ENCODE data around the gene ATAD3C.
"Not testable (repeated sequence)": the region's sequence is repeated elsewhere in the genome, so short reads cannot be mapped to it uniquely, and the experiment has no call there.

The ATAD3C gene

GRCh38 chr1:1440262-1441001 lies 9.1 kb upstream of the ATAD3C start:
- no peak overlapping the region for H3K9ac ChIP-seq (ENCODE audit: low read depth, low read length)

GRCh38 chr1:1441002-1441888 lies 8.2 kb upstream of the ATAD3C start:
- Histone ChIP-seq H3K9ac (ENCODE audit: low read depth, low read length) (no peak overlapping the region), H3K27ac (ENCODE audit: low read length) (no peak overlapping the region), H3K36me3 (ENCODE audit: insufficient read depth, low read depth, low read length) (no peaks in the 10 kb centered on the region), H3K9me3 (ENCODE audit: insufficient read depth, low read depth, low read length) (no peaks in the 10 kb centered on the region), H3K4me3 (ENCODE audit: low read length) (no peak overlapping the region), H3K4me1 (ENCODE audit: insufficient read depth, low read length) (peaks cover 3% of the 10 kb centered on the region; the same call in 1 of the 2 replicates), H3K27me3 (ENCODE audit: insufficient read depth, low read length) (peaks cover 7% of the 10 kb centered on the region)

More at GRCh38 chr1:1440262-1441001, 9.1 kb upstream of the ATAD3C start:
- no peaks in the 10 kb centered on the region for H3K36me3 ChIP-seq (ENCODE audit: insufficient read depth, low read depth, low read length)
- no peaks in the 10 kb centered on the region for H3K9me3 ChIP-seq (ENCODE audit: insufficient read depth, low read depth, low read length)
- no peak overlapping the region for H3K27ac ChIP-seq (ENCODE audit: low read length)
- H3K4me3 ChIP-seq (ENCODE audit: low read length) = no peak overlapping the region
- peaks cover 4% of the 10 kb centered on the region; the same call in 1 of the 2 replicates for H3K4me1 ChIP-seq (ENCODE audit: insufficient read depth, low read length)
- H3K27me3 ChIP-seq (ENCODE audit: insufficient read depth, low read length) = peaks cover 11% of the 10 kb centered on the region

- Histone ChIP-seq H3K27ac (ENCODE audit: low read length) (no peak overlapping the region), H3K27me3 (ENCODE audit: insufficient read depth, low read length) (no peaks in the 10 kb centered on the region), H3K4me3 (ENCODE audit: low read length) (no peak overlapping the region), H3K9ac (ENCODE audit: low read depth, low read length) (no peak overlapping the region), H3K4me1 (ENCODE audit: insufficient read depth, low read length) (no peaks in the 10 kb centered on the region), H3K9me3 (ENCODE audit: insufficient read depth, low read depth, low read length) (no peaks in the 10 kb centered on the region), H3K36me3 (ENCODE audit: insufficient read depth, low read depth, low read length) (no peaks in the 10 kb centered on the region)
Measured at GRCh38 chr1:1442069-1442770, 7.3 kb upstream of the ATAD3C start.

- H3K4me1 ChIP-seq (ENCODE audit: insufficient read depth, low read length); H3K9ac ChIP-seq (ENCODE audit: low read depth, low read length); H3K4me3 ChIP-seq (ENCODE audit: low read length); H3K27ac ChIP-seq (ENCODE audit: low read length); H3K36me3 ChIP-seq (ENCODE audit: insufficient read depth, low read depth, low read length); H3K27me3 ChIP-seq (ENCODE audit: insufficient read depth, low read length); H3K9me3 ChIP-seq (ENCODE audit: insufficient read depth, low read depth, low read length): not testable (repeated sequence)
Measured at GRCh38 chr1:1446631-1447030, 2.9 kb upstream of the ATAD3C start.

- H3K4me1 ChIP-seq (ENCODE audit: insufficient read depth, low read length); H3K27me3 ChIP-seq (ENCODE audit: insufficient read depth, low read length); H3K9me3 ChIP-seq (ENCODE audit: insufficient read depth, low read depth, low read length): not testable (repeated sequence)
Measured at GRCh38 chr1:1450616-1451015, 1.1 kb downstream of the ATAD3C start.

GRCh38 chr1:1451696-1452364 lies 2.3 kb downstream of the ATAD3C start:
- Histone ChIP-seq H3K36me3 (ENCODE audit: insufficient read depth, low read depth, low read length) (no peaks in the 10 kb centered on the region), H3K4me3 (ENCODE audit: low read length) (no peak overlapping the region), H3K4me1 (ENCODE audit: insufficient read depth, low read length) (no peaks in the 10 kb centered on the region), H3K9me3 (ENCODE audit: insufficient read depth, low read depth, low read length) (no peaks in the 10 kb centered on the region), H3K27ac (ENCODE audit: low read length) (no peak overlapping the region), H3K27me3 (ENCODE audit: insufficient read depth, low read length) (no peaks in the 10 kb centered on the region), H3K9ac (ENCODE audit: low read depth, low read length) (no peak overlapping the region)

More at GRCh38 chr1:1450616-1451015, 1.1 kb downstream of the ATAD3C start:
- not testable (repeated sequence) for H3K4me3 ChIP-seq (ENCODE audit: low read length); H3K9ac ChIP-seq (ENCODE audit: low read depth, low read length); H3K36me3 ChIP-seq (ENCODE audit: insufficient read depth, low read depth, low read length); H3K27ac ChIP-seq (ENCODE audit: low read length)

- not testable (repeated sequence) for H3K27me3 ChIP-seq (ENCODE audit: insufficient read depth, low read length); H3K4me3 ChIP-seq (ENCODE audit: low read length); H3K9me3 ChIP-seq (ENCODE audit: insufficient read depth, low read depth, low read length); H3K36me3 ChIP-seq (ENCODE audit: insufficient read depth, low read depth, low read length); H3K27ac ChIP-seq (ENCODE audit: low read length); H3K4me1 ChIP-seq (ENCODE audit: insufficient read depth, low read length); H3K9ac ChIP-seq (ENCODE audit: low read depth, low read length)
Measured at GRCh38 chr1:1452365-1452739, 2.9 kb downstream of the ATAD3C start.

GRCh38 chr1:1452882-1453281 lies 3.4 kb downstream of the ATAD3C start:
- Histone ChIP-seq H3K9ac (ENCODE audit: low read depth, low read length) (no peak overlapping the region), H3K4me1 (ENCODE audit: insufficient read depth, low read length) (no peaks in the 10 kb centered on the region), H3K27ac (ENCODE audit: low read length) (no peak overlapping the region), H3K27me3 (ENCODE audit: insufficient read depth, low read length) (no peaks in the 10 kb centered on the region), H3K4me3 (ENCODE audit: low read length) (no peak overlapping the region), H3K36me3 (ENCODE audit: insufficient read depth, low read depth, low read length) (no peaks in the 10 kb centered on the region), H3K9me3 (ENCODE audit: insufficient read depth, low read depth, low read length) (no peaks in the 10 kb centered on the region)

GRCh38 chr1:1454286-1455056 lies 5.0 kb downstream of the ATAD3C start:
- not testable (repeated sequence) for H3K36me3 ChIP-seq (ENCODE audit: insufficient read depth, low read depth, low read length); H3K9ac ChIP-seq (ENCODE audit: low read depth, low read length); H3K27ac ChIP-seq (ENCODE audit: low read length); H3K9me3 ChIP-seq (ENCODE audit: insufficient read depth, low read depth, low read length); H3K4me1 ChIP-seq (ENCODE audit: insufficient read depth, low read length); H3K4me3 ChIP-seq (ENCODE audit: low read length); H3K27me3 ChIP-seq (ENCODE audit: insufficient read depth, low read length)

- Histone ChIP-seq H3K36me3 (ENCODE audit: insufficient read depth, low read depth, low read length) (no peaks in the 10 kb centered on the region), H3K27me3 (ENCODE audit: insufficient read depth, low read length) (no peaks in the 10 kb centered on the region), H3K4me3 (ENCODE audit: low read length) (no peak overlapping the region)
Measured at GRCh38 chr1:1455366-1455884, 5.9 kb downstream of the ATAD3C start.

GRCh38 chr1:1455934-1456333 lies 6.4 kb downstream of the ATAD3C start:
- H3K4me1 ChIP-seq (ENCODE audit: insufficient read depth, low read length); H3K9ac ChIP-seq (ENCODE audit: low read depth, low read length); H3K9me3 ChIP-seq (ENCODE audit: insufficient read depth, low read depth, low read length); H3K27ac ChIP-seq (ENCODE audit: low read length); H3K27me3 ChIP-seq (ENCODE audit: insufficient read depth, low read length); H3K36me3 ChIP-seq (ENCODE audit: insufficient read depth, low read depth, low read length); H3K4me3 ChIP-seq (ENCODE audit: low read length): not testable (repeated sequence)

More at GRCh38 chr1:1455366-1455884, 5.9 kb downstream of the ATAD3C start:
- H3K4me1 ChIP-seq (ENCODE audit: insufficient read depth, low read length) = no peaks in the 10 kb centered on the region
- H3K27ac ChIP-seq (ENCODE audit: low read length) = no peak overlapping the region
- H3K9ac ChIP-seq (ENCODE audit: low read depth, low read length) = no peak overlapping the region
- no peaks in the 10 kb centered on the region for H3K9me3 ChIP-seq (ENCODE audit: insufficient read depth, low read depth, low read length)

All from iPS-20b (cell line).